ENCODE results near the gene XIRP1. TPM values are rescaled to one million over a fixed set of nuclear protein-coding genes. Genes with fewer than 3 reads are reported as not detected.

XIRP1 gene
- total RNA-seq, 1 donor from 2014 or later, result 0.21 TPM

GRCh38 chr3:39209329-39209970, 17.1 kb upstream of the XIRP1 start:
- no peak for TF ChIP-seq CTCF (IDR thresholded peaks at IDR 0.05; ENCODE audit: unreplicated experiment)
- Mint-ChIP-seq H3K4me1 (ENCODE audit: unreplicated experiment) (peaks cover 41% of the 10 kb centered on the region), H3K9me3 (ENCODE audit: unreplicated experiment) (no peaks in the 10 kb centered on the region), H3K27me3 (ENCODE audit: unreplicated experiment) (peaks cover 1% of the 10 kb centered on the region), H3K36me3 (ENCODE audit: low read depth, unreplicated experiment) (no peaks in the 10 kb centered on the region), H3K27ac (ENCODE audit: unreplicated experiment) (no peak overlapping the region), H3K4me3 (ENCODE audit: unreplicated experiment) (no peak overlapping the region)
- DNase-seq (ENCODE audit: low spot score), result no peak

GRCh38 chr3:39208463-39209055, 16.2 kb upstream of the XIRP1 start:
- H3K27ac Mint-ChIP-seq (ENCODE audit: unreplicated experiment), result peak overlapping the region; percentile 96
- DNase-seq (ENCODE audit: low spot score), result peak; percentile 67
- no peak overlapping the region for H3K4me3 Mint-ChIP-seq (ENCODE audit: unreplicated experiment)
- peaks cover 2% of the 10 kb centered on the region for H3K36me3 Mint-ChIP-seq (ENCODE audit: low read depth, unreplicated experiment)
- peak; percentile 40 for TF ChIP-seq CTCF (IDR thresholded peaks at IDR 0.05; ENCODE audit: unreplicated experiment)
- H3K27me3 Mint-ChIP-seq (ENCODE audit: unreplicated experiment), result peaks cover 1% of the 10 kb centered on the region
- H3K4me1 Mint-ChIP-seq (ENCODE audit: unreplicated experiment), result peaks cover 36% of the 10 kb centered on the region
- no peaks in the 10 kb centered on the region for H3K9me3 Mint-ChIP-seq (ENCODE audit: unreplicated experiment)

- H3K27me3 Mint-ChIP-seq (ENCODE audit: unreplicated experiment), result peaks cover 1% of the 10 kb centered on the region
- H3K4me1 Mint-ChIP-seq (ENCODE audit: unreplicated experiment), result peaks cover 31% of the 10 kb centered on the region
- DNase-seq (ENCODE audit: low spot score), result no peak
- H3K9me3 Mint-ChIP-seq (ENCODE audit: unreplicated experiment), result no peaks in the 10 kb centered on the region
- H3K36me3 Mint-ChIP-seq (ENCODE audit: low read depth, unreplicated experiment), result peaks cover 4% of the 10 kb centered on the region
- no peak overlapping the region for H3K4me3 Mint-ChIP-seq (ENCODE audit: unreplicated experiment)
- H3K27ac Mint-ChIP-seq (ENCODE audit: unreplicated experiment), result peak overlapping the region; percentile 96
- TF ChIP-seq CTCF (IDR thresholded peaks at IDR 0.05; ENCODE audit: unreplicated experiment), result no peak
Observed at GRCh38 chr3:39207361-39208186, 15.2 kb upstream of the XIRP1 start.

- Mint-ChIP-seq H3K27ac (ENCODE audit: unreplicated experiment) (no peak overlapping the region), H3K9me3 (ENCODE audit: unreplicated experiment) (no peaks in the 10 kb centered on the region), H3K27me3 (ENCODE audit: unreplicated experiment) (peaks cover 2% of the 10 kb centered on the region), H3K36me3 (ENCODE audit: low read depth, unreplicated experiment) (peaks cover 4% of the 10 kb centered on the region), H3K4me1 (ENCODE audit: unreplicated experiment) (peaks cover 31% of the 10 kb centered on the region), H3K4me3 (ENCODE audit: unreplicated experiment) (no peak overlapping the region)
- no peak for DNase-seq (ENCODE audit: low spot score)
- no peak for TF ChIP-seq CTCF (IDR thresholded peaks at IDR 0.05; ENCODE audit: unreplicated experiment)
Observed at GRCh38 chr3:39205919-39206516, 13.6 kb upstream of the XIRP1 start.
